ENCODE data around the gene CSTA.
A peak's percentile ranks its signal among the peaks of the same experiment; 100 is the strongest.

The CSTA gene

GRCh38 chr3:122382888-122383666 lies 58.0 kb downstream of the CSTA start, which contains the start of gene MIX23:
TSS of gene MIX23 (minus strand) at chr3:122383231. CDS start at chr3:122383224, 7 bp downstream.
- DNase-seq = peak; percentile 78

- peak; percentile 73 for DNase-seq
These were observed 59.0 kb downstream of the CSTA start, which contains the start of gene FAM162A for GRCh38 chr3:122383771-122384697. TSS of gene FAM162A (plus strand) at chr3:122384182. CDS start at chr3:122384266, 84 bp downstream.

- DNase-seq = no peak
These were observed 62.7 kb downstream of the CSTA start for GRCh38 chr3:122387709-122388108.

DNA sequence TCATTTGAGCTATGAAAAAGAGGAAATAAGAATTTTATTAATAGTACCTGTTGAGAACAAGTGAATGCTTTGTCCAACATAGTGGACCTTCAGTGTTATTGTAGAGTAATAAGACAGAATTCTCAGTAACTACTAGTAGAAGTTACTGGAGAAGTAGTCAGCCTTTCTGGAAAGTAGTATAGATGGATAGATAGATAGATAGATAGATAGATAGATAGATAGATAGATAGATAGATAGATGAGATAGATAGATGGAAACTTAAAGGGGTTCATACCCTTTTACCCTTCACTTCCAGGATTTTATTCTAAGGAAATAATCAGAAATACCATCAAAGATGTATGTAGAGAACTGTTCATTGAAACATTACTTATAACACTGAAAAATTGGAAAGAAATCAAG lies 64.1 kb downstream of the CSTA start:
- DNase-seq = no peak

DNA sequence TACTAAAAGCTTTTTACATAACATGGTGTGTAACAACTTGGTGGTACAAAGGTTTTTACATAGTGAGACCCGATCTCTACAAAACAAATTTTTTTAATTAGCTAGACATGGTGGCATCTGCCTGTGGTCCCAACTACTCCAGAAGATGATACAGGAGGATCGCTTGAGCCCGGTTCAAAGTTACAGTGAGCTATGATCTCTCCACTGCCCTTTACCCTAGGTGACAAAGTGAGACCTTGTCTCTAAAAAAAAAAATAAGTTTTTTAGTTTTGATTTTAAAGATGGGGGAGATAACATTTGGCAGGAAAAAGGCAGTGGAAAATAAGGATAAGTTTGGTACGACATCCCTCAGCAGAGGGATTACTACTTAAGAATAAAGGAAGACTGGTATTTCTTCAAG lies 64.8 kb downstream of the CSTA start:
- no peak for DNase-seq

GRCh38 chr3:122390665-122391064 lies 65.6 kb downstream of the CSTA start:
- DNase-seq = no peak

Measured in NCI-H2029 treated with DMSO at 0.1 percent for 48 hours (cell line).